Stimulated activated CD8-positive, alpha-beta memory T cell treated with anti-CD3 and anti-CD28 coated beads, Interleukin-7, amount 100 ng/mL, for 1 hour (primary cell): ENCODE measurements around the gene LUM.

Source experiments
- DNase-seq, 2 donors: peaks; one replicate each; pipeline ENCODE4 v3.0.0-alpha.2; 2020; ENCODE audit warnings: low read depth in 2 of 2

The LUM gene

DNA sequence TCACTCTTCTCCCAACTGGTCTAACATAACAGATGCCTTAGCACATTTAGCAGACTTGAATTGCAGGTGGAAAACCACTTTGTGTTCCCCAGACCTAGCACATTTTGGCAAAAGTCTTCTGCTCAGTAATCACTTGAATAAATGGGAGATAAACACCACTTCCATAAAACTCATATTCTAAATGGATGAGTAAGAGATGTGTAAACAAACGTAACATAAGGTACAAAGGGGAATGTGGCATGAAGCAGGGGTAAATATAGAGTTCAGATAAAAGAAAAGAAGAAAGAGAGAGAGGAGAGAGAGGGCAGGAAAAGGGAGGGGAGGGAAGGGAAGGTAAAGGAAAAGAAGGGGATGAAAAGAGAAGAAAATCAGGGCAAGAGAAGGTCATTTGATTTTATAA is 36.4 kb downstream of the LUM start:
- no peak for DNase-seq

- DNase-seq, result no peak
Observed at GRCh38 chr12:91074154-91074709, 37.1 kb downstream of the LUM start.

DNA sequence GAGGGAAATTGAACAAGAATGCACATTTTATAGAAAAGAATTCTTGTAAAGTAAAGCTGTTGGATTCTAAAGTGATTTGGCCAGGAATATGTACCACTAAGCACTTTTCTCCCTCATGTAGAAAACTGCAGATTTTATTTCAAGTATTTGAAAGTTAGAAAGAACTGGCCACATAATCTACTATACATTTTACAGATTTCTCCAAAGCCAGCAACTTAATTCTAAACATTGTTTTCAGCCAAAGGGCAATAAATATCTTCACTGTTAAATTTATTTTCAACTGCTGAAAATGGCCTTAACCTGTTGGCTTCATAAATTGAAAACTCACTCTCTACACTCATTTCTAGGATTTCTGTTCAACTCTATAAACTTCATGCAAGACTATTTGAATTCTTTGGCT is 37.9 kb downstream of the LUM start:
- DNase-seq, result no peak

- no peak for DNase-seq
Observed at GRCh38 chr12:91072931-91073330, 38.4 kb downstream of the LUM start.

DNA sequence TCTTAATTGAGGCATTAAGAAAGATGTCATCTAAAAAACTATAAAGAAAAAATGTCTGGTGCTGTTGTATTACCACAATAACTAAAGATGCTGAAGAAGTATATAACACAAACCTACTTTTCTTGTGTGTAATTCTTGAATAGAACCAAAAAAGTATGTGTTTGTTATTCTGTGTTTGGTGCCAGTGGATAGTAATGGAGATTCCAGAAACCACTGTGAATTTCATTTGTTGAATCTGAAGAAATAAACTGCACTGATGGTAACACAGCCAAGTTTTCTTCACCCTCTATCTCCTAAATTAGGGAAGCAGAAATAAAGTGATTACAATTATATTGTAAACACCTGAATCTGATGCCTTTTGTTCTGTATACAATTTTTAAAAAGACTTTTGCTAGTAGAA is 40.4 kb downstream of the LUM start:
- no peak for DNase-seq

DNA sequence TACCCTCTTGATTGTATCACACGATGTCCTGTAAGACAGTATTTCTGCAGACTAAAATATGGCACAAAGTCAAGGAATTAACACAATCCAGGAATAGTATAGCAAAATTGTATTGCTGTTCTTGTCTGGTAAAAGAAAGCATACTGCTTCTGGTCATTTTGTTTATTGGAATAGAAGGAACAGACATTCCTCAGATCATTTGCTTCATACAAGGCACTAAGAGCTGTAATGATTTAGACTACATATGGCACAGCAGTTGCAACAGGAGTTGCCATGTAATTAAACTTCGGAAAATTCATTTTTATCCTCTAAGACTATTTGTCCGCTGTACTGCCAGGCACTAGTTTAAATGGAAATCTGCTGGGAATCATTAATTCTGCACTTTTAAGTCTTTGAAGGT is 45.9 kb downstream of the LUM start:
- no peak for DNase-seq

DNA sequence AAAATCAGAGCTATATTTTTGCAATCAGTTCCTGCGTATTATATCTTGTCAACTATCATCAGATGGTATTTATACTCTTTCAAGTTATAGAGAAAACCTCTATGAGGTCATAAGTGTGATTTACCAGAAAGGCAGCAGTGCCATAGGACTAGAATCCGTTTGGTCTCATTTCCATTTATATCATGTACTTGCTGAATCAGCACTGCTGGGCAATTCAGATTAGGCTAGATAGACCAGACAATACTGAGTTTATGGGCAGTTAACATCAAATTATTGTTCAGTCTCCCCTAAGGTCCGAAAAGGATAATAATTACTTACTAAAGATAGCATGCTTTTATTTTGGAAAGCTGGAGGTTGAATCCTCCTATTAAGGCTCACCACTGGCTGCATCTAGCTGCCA is 46.7 kb downstream of the LUM start:
- DNase-seq, result no peak

- DNase-seq, result no peak
Observed at GRCh38 chr12:91061091-91061490, 50.2 kb downstream of the LUM start.

GRCh38 chr12:91059211-91059610 is 52.1 kb downstream of the LUM start:
- no peak for DNase-seq

GRCh38 chr12:91058786-91059185 is 52.5 kb downstream of the LUM start:
- no peak for DNase-seq

DNA sequence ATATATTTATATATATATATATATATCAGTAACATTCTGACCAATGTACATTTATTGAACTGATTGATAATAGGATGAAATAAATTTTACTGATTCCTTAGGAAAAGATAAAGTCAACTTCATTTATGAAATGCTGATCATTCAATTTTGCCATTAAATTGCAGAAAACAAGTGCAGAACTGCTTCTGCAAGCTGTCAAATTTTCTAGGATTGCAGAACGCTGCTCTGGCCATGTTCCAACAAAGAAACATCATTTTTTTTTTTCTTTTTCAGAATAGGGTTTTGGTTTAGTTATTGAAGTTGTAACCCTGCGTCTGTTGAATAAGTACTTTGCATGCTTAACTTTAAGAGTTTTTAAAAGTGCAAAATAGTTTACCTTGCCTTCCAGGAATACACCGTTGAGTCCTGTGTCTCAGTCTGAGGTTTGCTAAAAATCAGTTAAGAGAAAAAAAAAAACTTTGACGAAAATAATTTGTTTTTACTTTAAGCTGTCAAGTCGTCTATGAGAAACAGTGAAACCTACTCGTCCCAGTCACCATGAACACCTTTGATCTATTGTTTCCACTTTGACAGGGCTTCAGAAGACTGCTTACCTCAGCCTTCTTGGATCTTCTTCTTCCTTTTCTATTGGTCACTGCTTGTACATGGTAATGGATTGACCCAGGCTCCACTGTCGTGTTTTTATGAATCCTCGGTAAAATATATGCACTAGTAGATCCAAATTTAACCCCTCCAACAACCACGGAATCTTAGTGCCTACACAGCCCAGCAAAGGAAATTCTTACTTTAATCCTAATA is 53.7 kb downstream of the LUM start, which contains the start of gene KERA:
Gene KERA, minus strand, starts transcription at position 657 of the 798 bp plus-strand sequence. CDS start 1,743 bp downstream, outside the sequence.
- no peak for DNase-seq

DNA sequence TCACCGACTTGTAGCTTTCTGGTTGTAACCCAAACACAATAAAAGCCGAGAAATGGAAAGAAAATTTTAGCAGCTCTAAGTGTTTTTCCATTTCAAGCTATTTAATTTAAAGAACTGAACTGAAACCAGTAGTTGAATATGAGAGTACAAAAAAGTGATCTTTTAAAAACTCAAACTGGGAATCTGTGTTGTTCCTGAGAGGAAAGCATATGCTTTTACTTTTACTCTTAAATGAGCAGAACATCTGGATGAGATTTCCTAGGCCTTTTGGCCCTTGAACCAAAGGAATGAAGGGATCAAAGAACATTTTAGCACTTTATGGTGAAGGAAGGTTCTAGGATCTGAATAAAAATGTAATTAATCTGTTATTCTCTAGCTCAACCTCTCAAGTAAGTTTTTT is 54.8 kb downstream of the LUM start:
- DNase-seq, result no peak

GRCh38 chr12:91055976-91056375 is 55.3 kb downstream of the LUM start:
- no peak for DNase-seq

- no peak for DNase-seq
Observed at GRCh38 chr12:91053951-91054715, 57.2 kb downstream of the LUM start.
